Neural progenitor cell (in vitro differentiated cells): ENCODE results near the gene FANCG. TPM values are rescaled to one million over a fixed set of nuclear protein-coding genes. Genes with fewer than 3 reads are reported as not detected.

Experiments
- DNase-seq: peaks from one replicate; pipeline ENCODE4 v3.0.0-alpha.2; 2016; ENCODE audit warnings: low spot score
- H2AFZ ChIP-seq: fragments of 200-600 bp; sonication (generic); replicated peaks from 2 replicates; pipeline ENCODE4 v1.6.1; 2016; ENCODE audit warnings: antibody characterized with exemption
- H3F3A ChIP-seq: fragments of 200-600 bp; sonication (generic); 2 replicates; pipeline ENCODE4 v1.6.1; 2016; ENCODE audit warnings: antibody characterized with exemption, low read depth
- H3K27ac ChIP-seq: fragments of 200-600 bp; sonication (generic); 2 replicates; pipeline ENCODE4 v1.5.1; 2016; ENCODE audit warnings: mild to moderate bottlenecking
- H3K27me3 ChIP-seq: fragments of 200-600 bp; sonication (generic); 2 replicates; pipeline ENCODE4 v1.6.1; 2016; ENCODE audit warnings: mild to moderate bottlenecking, moderate library complexity
- H3K36me3 ChIP-seq: fragments of 200-600 bp; sonication (generic); 2 replicates; pipeline ENCODE4 v1.5.1; 2016
- H3K4me1 ChIP-seq: fragments of 200-600 bp; sonication (generic); 2 replicates; pipeline ENCODE4 v1.6.1; 2016; ENCODE audit warnings: mixed run types
- H3K4me2 ChIP-seq: fragments of 200-600 bp; sonication (generic); 2 replicates; pipeline ENCODE4 v1.6.1; 2016
- H3K4me3 ChIP-seq: fragments of 200-600 bp; sonication (generic); 2 replicates; pipeline ENCODE4 v1.5.1; 2016
- H3K79me2 ChIP-seq: fragments of 200-600 bp; sonication (generic); 2 replicates; pipeline ENCODE4 v1.6.1; 2016; ENCODE audit warnings: low read depth
- H3K9ac ChIP-seq: fragments of 200-600 bp; sonication (generic); 2 replicates; pipeline ENCODE4 v1.6.1; 2016
- H3K9me3 ChIP-seq: fragments of 200-600 bp; sonication (generic); 2 replicates; pipeline ENCODE4 v1.5.1; 2016; ENCODE audit warnings: low read depth
- H4K20me1 ChIP-seq: fragments of 200-600 bp; sonication (generic); 2 replicates; pipeline ENCODE4 v1.6.1; 2016; ENCODE audit warnings: low read depth
- H3K27ac Mint-ChIP-seq: 3 replicates; pipeline ENCODE4 v1.8.0; 2021; ENCODE audit warnings: mixed read lengths
- H3K27me3 Mint-ChIP-seq: 2 replicates; pipeline ENCODE4 v1.8.0; 2022; ENCODE audit warnings: low read depth, mild to moderate bottlenecking, inconsistent platforms, moderate library complexity, mixed read lengths; ENCODE audit not compliant: insufficient read depth
- H3K36me3 Mint-ChIP-seq: 3 replicates; pipeline ENCODE4 v1.8.0; 2021; ENCODE audit warnings: mixed read lengths
- H3K4me1 Mint-ChIP-seq: 3 replicates; pipeline ENCODE4 v1.8.0; 2021; ENCODE audit warnings: mixed read lengths
- H3K4me3 Mint-ChIP-seq: 3 replicates; pipeline ENCODE4 v1.8.0; 2021; ENCODE audit warnings: mild to moderate bottlenecking, moderate library complexity, mixed read lengths
- H3K9me3 Mint-ChIP-seq: 3 replicates; pipeline ENCODE4 v1.8.0; 2020; ENCODE audit warnings: mixed read lengths
- EZH2 ChIP-seq: fragments of 200-600 bp; sonication (generic); IDR thresholded peaks from 2 replicates; pipeline ENCODE4 v1.6.1; 2017; ENCODE audit warnings: antibody characterized with exemption, mild to moderate bottlenecking, moderate library complexity
- EZH2phosphoT487 ChIP-seq: fragments of 200-600 bp; sonication (generic); IDR thresholded peaks from 2 replicates; pipeline ENCODE4 v1.6.1; 2017; ENCODE audit warnings: antibody characterized with exemption
- total RNA-seq: library from RNA; depleted of rRNA; stranded (reverse); fragments of >200 nt; gene quantifications from 2 replicates; pipeline ENCODE4 v1.2.3, GENCODE V29; 2015; ENCODE audit warnings: low replicate concordance
- TF ChIP-seq, protein P1 (sequence below): fragments of 200-600 bp; sonication (generic); IDR thresholded peaks from 2 replicates; pipeline ENCODE4 v1.5.1; 2017; ENCODE audit warnings: antibody characterized with exemption, mild to moderate bottlenecking

FANCG gene
- total RNA-seq, 1 donor from 2014 or later: 89.4 TPM

GRCh38 chr9:35059438-35059837 lies 20.3 kb downstream of the FANCG start:
- peaks cover 85% of the 10 kb centered on the region for H3K36me3 Mint-ChIP-seq
- Histone ChIP-seq H3K27me3 (no peaks in the 10 kb centered on the region), H3K9ac (no peak overlapping the region), H2AFZ (no peak overlapping the region), H3K4me1 (no peaks in the 10 kb centered on the region), H3K36me3 (peaks cover 33% of the 10 kb centered on the region), H3F3A (peaks cover 33% of the 10 kb centered on the region), H3K4me2 (no peak overlapping the region), H3K27ac (no peak overlapping the region), H3K9me3 (no peaks in the 10 kb centered on the region), H3K4me3 (no peak overlapping the region), H4K20me1 (peaks cover 19% of the 10 kb centered on the region), H3K79me2 (peaks cover under 1% of the 10 kb centered on the region)
- TF ChIP-seq, protein P1, sequence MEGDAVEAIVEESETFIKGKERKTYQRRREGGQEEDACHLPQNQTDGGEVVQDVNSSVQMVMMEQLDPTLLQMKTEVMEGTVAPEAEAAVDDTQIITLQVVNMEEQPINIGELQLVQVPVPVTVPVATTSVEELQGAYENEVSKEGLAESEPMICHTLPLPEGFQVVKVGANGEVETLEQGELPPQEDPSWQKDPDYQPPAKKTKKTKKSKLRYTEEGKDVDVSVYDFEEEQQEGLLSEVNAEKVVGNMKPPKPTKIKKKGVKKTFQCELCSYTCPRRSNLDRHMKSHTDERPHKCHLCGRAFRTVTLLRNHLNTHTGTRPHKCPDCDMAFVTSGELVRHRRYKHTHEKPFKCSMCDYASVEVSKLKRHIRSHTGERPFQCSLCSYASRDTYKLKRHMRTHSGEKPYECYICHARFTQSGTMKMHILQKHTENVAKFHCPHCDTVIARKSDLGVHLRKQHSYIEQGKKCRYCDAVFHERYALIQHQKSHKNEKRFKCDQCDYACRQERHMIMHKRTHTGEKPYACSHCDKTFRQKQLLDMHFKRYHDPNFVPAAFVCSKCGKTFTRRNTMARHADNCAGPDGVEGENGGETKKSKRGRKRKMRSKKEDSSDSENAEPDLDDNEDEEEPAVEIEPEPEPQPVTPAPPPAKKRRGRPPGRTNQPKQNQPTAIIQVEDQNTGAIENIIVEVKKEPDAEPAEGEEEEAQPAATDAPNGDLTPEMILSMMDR: no peak
- TF ChIP-seq EZH2 (no peak), EZH2phosphoT487 (no peak)
- H3K9me3 Mint-ChIP-seq: no peaks in the 10 kb centered on the region
- no peak overlapping the region for H3K27ac Mint-ChIP-seq
- DNase-seq: no peak
- no peaks in the 10 kb centered on the region for H3K27me3 Mint-ChIP-seq
- no peak overlapping the region for H3K4me3 Mint-ChIP-seq
- H3K4me1 Mint-ChIP-seq: no peaks in the 10 kb centered on the region

- TF ChIP-seq, protein P1: no peak
- TF ChIP-seq EZH2phosphoT487: no peak
- TF ChIP-seq EZH2: no peak
- H3K4me3 ChIP-seq: no peak overlapping the region
- Mint-ChIP-seq H3K4me3 (no peak overlapping the region), H3K36me3 (peaks cover 86% of the 10 kb centered on the region), H3K9me3 (peaks cover 3% of the 10 kb centered on the region), H3K27me3 (no peaks in the 10 kb centered on the region), H3K4me1 (no peaks in the 10 kb centered on the region), H3K27ac (no peak overlapping the region)
- H3K27me3 ChIP-seq: no peaks in the 10 kb centered on the region
- peaks cover 6% of the 10 kb centered on the region for H4K20me1 ChIP-seq
- no peaks in the 10 kb centered on the region for H3K9me3 ChIP-seq
- peaks cover 24% of the 10 kb centered on the region for H3K36me3 ChIP-seq
- H3K27ac ChIP-seq: no peak overlapping the region
- no peaks in the 10 kb centered on the region for H3K79me2 ChIP-seq
- H3K4me2 ChIP-seq: no peak overlapping the region
- no peak overlapping the region for H2AFZ ChIP-seq
- no peaks in the 10 kb centered on the region for H3K4me1 ChIP-seq
- DNase-seq: no peak
- H3F3A ChIP-seq: peaks cover 49% of the 10 kb centered on the region
- H3K9ac ChIP-seq: no peak overlapping the region
These were observed 22.5 kb downstream of the FANCG start for GRCh38 chr9:35057271-35057620.

GRCh38 chr9:35056571-35057270 lies 23.0 kb downstream of the FANCG start:
- H2AFZ ChIP-seq: no peak overlapping the region
- H3K9me3 ChIP-seq: no peaks in the 10 kb centered on the region
- peaks cover 85% of the 10 kb centered on the region for H3K36me3 Mint-ChIP-seq
- no peaks in the 10 kb centered on the region for H3K4me1 Mint-ChIP-seq
- peaks cover 4% of the 10 kb centered on the region for H4K20me1 ChIP-seq
- no peaks in the 10 kb centered on the region for H3K27me3 ChIP-seq
- no peak overlapping the region for H3K4me2 ChIP-seq
- H3K4me3 Mint-ChIP-seq: no peak overlapping the region
- H3K27me3 Mint-ChIP-seq: no peaks in the 10 kb centered on the region
- no peak overlapping the region for H3K27ac Mint-ChIP-seq
- H3K4me1 ChIP-seq: no peaks in the 10 kb centered on the region
- no peak overlapping the region for H3K9ac ChIP-seq
- H3K27ac ChIP-seq: no peak overlapping the region
- no peak for DNase-seq
- peaks cover 49% of the 10 kb centered on the region for H3F3A ChIP-seq
- H3K9me3 Mint-ChIP-seq: peaks cover 3% of the 10 kb centered on the region
- TF ChIP-seq EZH2phosphoT487 (no peak), EZH2 (no peak)
- TF ChIP-seq, protein P1: no peak
- H3K36me3 ChIP-seq: peaks cover 24% of the 10 kb centered on the region
- H3K79me2 ChIP-seq: no peaks in the 10 kb centered on the region
- H3K4me3 ChIP-seq: no peak overlapping the region
